Osteoblast (primary cell): ENCODE measurements around the gene TOM1L2. TPM values are rescaled to one million over a fixed set of nuclear protein-coding genes. Genes with fewer than 3 reads are reported as not detected.

ENCODE experiments used
- DNase-seq: peaks from one replicate; pipeline ENCODE4 v3.0.0; 2011; ENCODE audit warnings: low spot score, mixed read lengths; ENCODE audit not compliant: insufficient read length; ENCODE audit errors: missing footprints
- H2AFZ ChIP-seq: 2 replicates; pipeline ENCODE4 v1.6.0; 2011; ENCODE audit warnings: mild to moderate bottlenecking, low read length
- H3K27ac ChIP-seq: 2 replicates; pipeline ENCODE4 v1.5.1; 2011; ENCODE audit warnings: mild to moderate bottlenecking, low read depth, low read length, moderate library complexity
- H3K27me3 ChIP-seq: 2 replicates; pipeline ENCODE4 v1.6.0; 2012; ENCODE audit warnings: mild to moderate bottlenecking, control low read depth, inconsistent platforms, low read length, moderate library complexity; ENCODE audit not compliant: insufficient read depth
- H3K36me3 ChIP-seq: 2 replicates; pipeline ENCODE4 v1.5.1; 2011; ENCODE audit warnings: mild to moderate bottlenecking, low read length, control low read depth, moderate library complexity; ENCODE audit not compliant: insufficient read depth
- H3K4me1 ChIP-seq: 2 replicates; pipeline ENCODE4 v1.5.1; 2011; ENCODE audit warnings: mild to moderate bottlenecking, low read length, control low read depth, moderate library complexity; ENCODE audit not compliant: insufficient read depth
- H3K4me2 ChIP-seq: 2 replicates; pipeline ENCODE4 v1.6.0; 2011; ENCODE audit warnings: mild to moderate bottlenecking, low read length; ENCODE audit not compliant: insufficient read depth
- H3K4me3 ChIP-seq: fragments of 200-600 bp; sonication (generic); 3 replicates; pipeline ENCODE4 v1.5.1; 2012; ENCODE audit warnings: mild to moderate bottlenecking, low read length, inconsistent platforms; ENCODE audit not compliant: insufficient read depth
- H3K79me2 ChIP-seq: 2 replicates; pipeline ENCODE4 v1.6.0; 2012; ENCODE audit warnings: mild to moderate bottlenecking, low read length, control low read depth, inconsistent platforms; ENCODE audit not compliant: insufficient read depth
- H3K9me3 ChIP-seq: 2 replicates; pipeline ENCODE4 v1.5.1; 2011; ENCODE audit warnings: low read depth, low read length, control low read depth
- H4K20me1 ChIP-seq: 2 replicates; pipeline ENCODE4 v1.6.0; 2012; ENCODE audit warnings: mild to moderate bottlenecking, low read length, control low read depth; ENCODE audit not compliant: insufficient read depth
- total RNA-seq: library from RNA; depleted of rRNA; stranded (reverse); fragments of >200 nt; gene quantifications from 2 replicates; pipeline ENCODE4 v1.2.3, GENCODE V29; 2012
- TF ChIP-seq, protein P1 (sequence below): IDR thresholded peaks from 2 replicates; pipeline ENCODE4 v1.5.1; 2011; ENCODE audit warnings: mild to moderate bottlenecking, low read depth, low read length, moderate library complexity; ENCODE audit errors: extremely low read depth

Gene TOM1L2
- total RNA-seq, 1 donor: 38.7 TPM

DNA sequence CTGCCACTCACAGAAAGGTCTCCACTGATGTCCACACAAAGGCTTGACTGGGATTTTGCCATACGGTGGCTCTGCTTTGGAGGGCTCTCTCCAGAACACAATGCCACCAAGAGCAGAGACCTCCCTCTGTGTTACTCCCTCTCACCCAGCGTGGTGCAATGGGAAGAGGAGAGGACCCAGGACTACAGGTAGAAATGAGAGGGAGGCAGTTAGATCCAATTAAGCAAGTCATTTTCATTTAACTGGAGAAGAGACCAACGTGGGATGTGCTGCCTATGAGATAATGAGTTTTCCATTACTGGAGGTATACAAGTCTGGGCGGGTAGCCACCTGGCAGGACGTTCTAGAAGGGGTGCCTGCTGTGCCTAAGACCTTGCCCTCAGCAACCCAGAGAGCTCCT is 34.2 kb downstream of the TOM1L2 start:
- H3K4me1 ChIP-seq: peaks cover 82% of the 10 kb centered on the region
- H3K27ac ChIP-seq: peak overlapping the region; percentile 52
- H3K4me3 ChIP-seq: no peak overlapping the region
- TF ChIP-seq, protein P1, sequence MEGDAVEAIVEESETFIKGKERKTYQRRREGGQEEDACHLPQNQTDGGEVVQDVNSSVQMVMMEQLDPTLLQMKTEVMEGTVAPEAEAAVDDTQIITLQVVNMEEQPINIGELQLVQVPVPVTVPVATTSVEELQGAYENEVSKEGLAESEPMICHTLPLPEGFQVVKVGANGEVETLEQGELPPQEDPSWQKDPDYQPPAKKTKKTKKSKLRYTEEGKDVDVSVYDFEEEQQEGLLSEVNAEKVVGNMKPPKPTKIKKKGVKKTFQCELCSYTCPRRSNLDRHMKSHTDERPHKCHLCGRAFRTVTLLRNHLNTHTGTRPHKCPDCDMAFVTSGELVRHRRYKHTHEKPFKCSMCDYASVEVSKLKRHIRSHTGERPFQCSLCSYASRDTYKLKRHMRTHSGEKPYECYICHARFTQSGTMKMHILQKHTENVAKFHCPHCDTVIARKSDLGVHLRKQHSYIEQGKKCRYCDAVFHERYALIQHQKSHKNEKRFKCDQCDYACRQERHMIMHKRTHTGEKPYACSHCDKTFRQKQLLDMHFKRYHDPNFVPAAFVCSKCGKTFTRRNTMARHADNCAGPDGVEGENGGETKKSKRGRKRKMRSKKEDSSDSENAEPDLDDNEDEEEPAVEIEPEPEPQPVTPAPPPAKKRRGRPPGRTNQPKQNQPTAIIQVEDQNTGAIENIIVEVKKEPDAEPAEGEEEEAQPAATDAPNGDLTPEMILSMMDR: no peak
- no peaks in the 10 kb centered on the region for H3K9me3 ChIP-seq
- peaks cover 27% of the 10 kb centered on the region for H4K20me1 ChIP-seq
- H3K27me3 ChIP-seq: no peaks in the 10 kb centered on the region
- H3K36me3 ChIP-seq: no peaks in the 10 kb centered on the region
- peaks cover 72% of the 10 kb centered on the region for H3K79me2 ChIP-seq
- DNase-seq: no peak
- no peak overlapping the region for H2AFZ ChIP-seq
- H3K4me2 ChIP-seq: no peak overlapping the region

DNA sequence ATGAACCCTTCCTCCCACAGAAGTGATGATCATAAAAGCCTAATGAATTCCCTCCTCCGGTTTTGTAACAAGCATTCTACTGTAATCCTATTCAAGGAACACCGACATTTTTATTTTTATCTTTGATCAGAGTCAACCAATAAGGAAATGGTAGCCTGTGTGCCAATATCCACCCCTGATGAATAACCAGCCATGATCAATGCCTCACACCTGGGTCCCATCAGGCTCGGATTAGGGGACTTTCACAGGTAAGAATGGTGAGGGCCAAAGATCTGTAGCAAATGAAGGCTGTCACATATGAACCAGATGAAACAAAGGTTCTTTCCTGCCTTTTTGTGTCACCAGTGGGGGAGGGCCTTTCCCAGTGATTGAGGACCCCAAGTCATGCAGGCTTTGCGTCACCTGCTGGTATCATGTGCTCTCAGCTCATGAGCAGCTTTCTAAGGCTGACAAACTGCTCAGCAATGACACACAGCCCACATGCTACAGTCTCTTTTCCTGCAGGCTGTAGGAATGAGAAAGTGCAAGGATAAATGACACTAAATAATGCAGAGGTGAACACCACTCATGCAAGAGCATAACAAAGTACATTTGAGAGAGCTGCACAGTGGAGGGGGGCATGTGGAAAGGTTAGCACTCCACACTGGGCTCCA is 34.9 kb downstream of the TOM1L2 start:
- Histone ChIP-seq H3K79me2 (peaks cover 73% of the 10 kb centered on the region), H3K36me3 (no peaks in the 10 kb centered on the region), H3K27ac (peak overlapping the region; percentile 52), H4K20me1 (peaks cover 27% of the 10 kb centered on the region), H3K27me3 (no peaks in the 10 kb centered on the region), H3K4me3 (no peak overlapping the region), H3K4me1 (peaks cover 80% of the 10 kb centered on the region), H3K4me2 (peak overlapping the region; percentile 9), H2AFZ (no peak overlapping the region), H3K9me3 (no peaks in the 10 kb centered on the region)
- no peak for DNase-seq
- TF ChIP-seq, protein P1: no peak

DNA sequence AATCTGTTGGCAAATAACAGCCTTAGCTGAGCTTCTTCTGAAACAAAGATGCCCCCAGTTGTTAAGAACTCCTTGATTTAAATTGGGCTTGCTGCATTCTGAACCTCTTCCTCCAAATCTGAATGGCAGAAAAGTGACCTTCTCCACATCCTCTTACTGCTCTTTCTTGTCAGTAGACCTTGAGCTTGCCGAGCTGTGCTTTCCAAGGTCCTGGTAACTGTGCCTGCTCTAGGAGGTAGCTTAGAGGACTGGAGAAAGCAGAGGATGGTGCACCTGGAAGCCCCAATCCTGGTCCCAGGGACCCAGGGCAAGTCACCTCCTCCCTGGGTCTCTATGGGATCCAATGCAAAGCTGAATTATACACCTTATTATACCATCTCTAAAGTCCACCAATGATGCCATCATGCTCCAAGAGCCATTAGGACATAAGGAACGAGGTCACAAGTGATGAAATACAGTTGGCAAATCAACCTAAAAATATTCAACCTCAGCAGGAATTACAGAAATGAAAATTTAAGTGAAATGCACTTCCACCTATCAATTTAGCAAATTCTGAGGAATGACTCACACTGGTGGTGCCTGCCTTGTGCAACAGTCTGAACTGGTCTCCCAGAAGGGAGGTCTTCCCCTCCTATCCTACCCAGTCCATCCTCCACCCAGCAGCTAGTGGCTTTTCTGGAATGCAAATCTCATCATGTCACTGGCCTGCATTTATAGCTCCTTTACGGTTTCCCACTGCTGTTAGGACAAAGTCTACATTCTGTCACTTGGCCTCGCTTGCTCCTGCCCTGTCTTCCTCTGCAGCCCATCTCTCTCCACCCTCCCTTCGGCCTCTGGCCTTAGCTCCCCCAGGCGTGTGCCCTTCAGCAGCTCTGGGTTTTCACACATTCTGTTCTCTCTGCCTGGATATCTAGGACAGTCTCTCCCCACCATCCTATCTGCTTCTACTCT is 36.6 kb downstream of the TOM1L2 start:
- no peaks in the 10 kb centered on the region for H3K9me3 ChIP-seq
- peaks cover 27% of the 10 kb centered on the region for H4K20me1 ChIP-seq
- H3K4me2 ChIP-seq: peak overlapping the region; percentile 72
- H3K27me3 ChIP-seq: no peaks in the 10 kb centered on the region
- H2AFZ ChIP-seq: peak overlapping the region; percentile 9
- peak overlapping the region; percentile 89 for H3K27ac ChIP-seq
- peaks cover 79% of the 10 kb centered on the region for H3K4me1 ChIP-seq
- peak overlapping the region; percentile 31 for H3K4me3 ChIP-seq
- DNase-seq: peak; percentile 94
- H3K79me2 ChIP-seq: peaks cover 72% of the 10 kb centered on the region
- no peaks in the 10 kb centered on the region for H3K36me3 ChIP-seq
- TF ChIP-seq, protein P1: no peak

DNA sequence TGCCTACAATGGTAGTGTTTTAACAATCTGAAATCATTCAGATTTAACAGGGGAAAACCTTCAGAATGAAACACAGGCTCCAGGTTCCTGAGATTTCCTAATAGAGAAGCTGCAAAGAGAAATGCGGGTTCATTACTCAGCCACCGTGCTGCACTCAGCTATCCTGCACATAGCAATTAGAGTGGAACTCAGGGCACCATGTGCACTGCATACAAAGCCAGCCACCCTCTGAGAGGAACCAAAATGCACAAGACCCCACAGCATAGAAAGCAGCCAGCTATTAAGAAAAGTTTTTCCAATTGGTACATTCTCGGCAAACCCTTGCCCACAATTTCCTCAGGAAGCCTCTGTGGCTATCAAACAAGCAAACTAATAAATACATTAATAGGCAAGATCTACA is 37.4 kb downstream of the TOM1L2 start:
- Histone ChIP-seq H3K36me3 (no peaks in the 10 kb centered on the region), H3K4me2 (no peak overlapping the region), H2AFZ (no peak overlapping the region), H4K20me1 (peaks cover 27% of the 10 kb centered on the region), H3K27me3 (no peaks in the 10 kb centered on the region), H3K4me3 (no peak overlapping the region), H3K79me2 (peaks cover 72% of the 10 kb centered on the region), H3K27ac (no peak overlapping the region), H3K9me3 (no peaks in the 10 kb centered on the region), H3K4me1 (peaks cover 79% of the 10 kb centered on the region)
- TF ChIP-seq, protein P1: no peak
- no peak for DNase-seq
